HT1080 (cell line): Measurements from ENCODE around the gene KLKB1. TPM values are rescaled to one million over a fixed set of nuclear protein-coding genes. Genes with fewer than 3 reads are reported as not detected.

Source experiments
- DNase-seq: peaks from one replicate; pipeline ENCODE4 v3.0.0-alpha.2; 2015; ENCODE audit warnings: low read depth
- total RNA-seq: library from RNA; depleted of rRNA; stranded (reverse); fragments of >200 nt; shearing (Covaris generic); gene quantifications from 2 replicates; pipeline ENCODE4 v1.2.3, GENCODE V29; 2014; rRNA removed

KLKB1 gene
- total RNA-seq, 1 experiment from 2014 or later: not detected

GRCh38 chr4:186304866-186305505, 77.7 kb downstream of the KLKB1 start:
- peak; percentile 13 for DNase-seq

- no peak for DNase-seq
Observed at GRCh38 chr4:186307497-186307896, 80.2 kb downstream of the KLKB1 start.

GRCh38 chr4:186307916-186308315, 80.6 kb downstream of the KLKB1 start:
- no peak for DNase-seq

Other genes starting within 250 kb of the KLKB1 start
- 0.84 and 2.9 TPM in 2 replicates for gene TLR3, start 158.4 kb upstream of the KLKB1 start, total RNA-seq
- 1.5 TPM in 2 replicates for gene FAM149A, start 122.8 kb upstream of the KLKB1 start, total RNA-seq
- gene CYP4V2, start 35.9 kb upstream of the KLKB1 start, total RNA-seq: 3.1 and 5.2 TPM in 2 replicates
- gene F11, start 38.7 kb downstream of the KLKB1 start, total RNA-seq: not detected in 2 replicates